Aorta (tissue), 5 donors: ENCODE data around the gene SRMS. TPM values are rescaled to one million over a fixed set of nuclear protein-coding genes. Genes with fewer than 3 reads are reported as not detected.

ENCODE experiments used
- ATAC-seq: fragments of 200-7000 bp; cut with Tn5 transposase; one replicate; pipeline ENCODE4 v1.9.1; 2022; ENCODE audit warnings: moderate library complexity; ENCODE audit not compliant: low FRiP score
- DNase-seq, 2 donors: peaks; one replicate each; pipeline ENCODE4 v3.0.0-alpha.2; 2020
- H3K27ac ChIP-seq, 2 donors: one replicate each; pipeline ENCODE4 v1.5.1; 2013; ENCODE audit warnings: low read length in 2 of 2, mild to moderate bottlenecking in 2 of 2, moderate library complexity in 2 of 2, control low read depth in 1 of 2, inconsistent platforms in 1 of 2, low read depth in 1 of 2
- H3K27me3 ChIP-seq, 2 donors: one replicate each; pipeline ENCODE4 v1.6.1; 2013; ENCODE audit warnings: control low read depth in 1 of 2, low read length in 1 of 2, mild to moderate bottlenecking in 1 of 2, moderate library complexity in 1 of 2; ENCODE audit not compliant: insufficient read depth in 2 of 2, control insufficient read depth in 1 of 2
- H3K36me3 ChIP-seq, 2 donors: one replicate each; pipeline ENCODE4 v1.6.1; 2013; ENCODE audit warnings: control low read depth in 1 of 2, low read length in 1 of 2, mild to moderate bottlenecking in 1 of 2; ENCODE audit not compliant: insufficient read depth in 2 of 2, control insufficient read depth in 1 of 2
- H3K4me1 ChIP-seq, 2 donors: one replicate each; pipeline ENCODE4 v1.6.1; 2013; ENCODE audit warnings: low read length in 2 of 2, control low read depth in 1 of 2, mild to moderate bottlenecking in 1 of 2, moderate library complexity in 1 of 2; ENCODE audit not compliant: insufficient read depth in 2 of 2, control insufficient read depth in 1 of 2
- H3K4me3 ChIP-seq, 2 donors: one replicate each; pipeline ENCODE4 v1.5.1; 2013; ENCODE audit warnings: low read length in 2 of 2, control low read depth in 1 of 2, mild to moderate bottlenecking in 1 of 2
- H3K9me3 ChIP-seq: one replicate; pipeline ENCODE4 v1.6.1; 2013; ENCODE audit warnings: mild to moderate bottlenecking, low read length; ENCODE audit not compliant: control insufficient read depth
- WGBS, 2 donors: extraction: QIAGEN DNeasy Blood & Tissue Kit; methylation state at CpG; one replicate each; pipeline ENCODE4 v1.1.7; 2013; 5-methylcytosine and 5-hydroxymethylcytosine counted together
- intact Hi-C, 2 donors: fragments of 100-400 bp; cut with DNase I; formaldehyde crosslinking; loops; one replicate each; pipeline versions ENCODE4 v1.14.2 to v1.15.0; 2022
- polyA plus RNA-seq, 2 donors: library from polyadenylated mRNA; stranded (reverse); fragments of 200-250 nt; gene quantifications; one replicate each; pipeline ENCODE4 v1.2.3, GENCODE V29; 2013
- total RNA-seq, 2 donors: library from RNA; stranded (reverse); fragmentation: NEBNext Ultra II Directional; extraction: Animal tissue kit (Norgen Biotek cat#: 25700); gene quantifications; one replicate each; pipeline ENCODE4 v1.2.1, GENCODE V29; 2021
- donor health status: healthy with polysubstance abuse.
- donor health status: Bipolar disorder and iron deficiency.
- donor health status: DM: no; HTN: no; CAD: no.
- donor health status: DM: no; HTN: no; CAD: no.
- donor health status: DM: yes; HTN: yes; CAD: no.

SRMS gene
- total and polyA plus RNA-seq, 4 donors = not detected

GRCh38 chr20:63589261-63590217 is 42.0 kb upstream of the SRMS start:
- no peak overlapping the region for H3K27ac ChIP-seq
- peaks cover 0 to 11% of the 10 kb centered on the region in 2 donors for H3K36me3 ChIP-seq
- no peak for ATAC-seq
- H3K4me1 ChIP-seq = no peaks in the 10 kb centered on the region
- WGBS, 2 donors = 87 to 89% methylated on average over 38 of the region's 38 CpGs
- H3K27me3 ChIP-seq = no peaks in the 10 kb centered on the region
- no peaks in the 10 kb centered on the region for H3K9me3 ChIP-seq
- H3K4me3 ChIP-seq = no peak overlapping the region
- intact Hi-C loops = no loop called here
- peak in 1 of 2 donors; percentile 65 for DNase-seq

GRCh38 chr20:63588641-63589041 is 41.1 kb upstream of the SRMS start:
- intact Hi-C loops = no loop called here
- Histone ChIP-seq H3K4me1 (no peaks in the 10 kb centered on the region), H3K27ac (no peak overlapping the region), H3K9me3 (no peaks in the 10 kb centered on the region), H3K4me3 (no peak overlapping the region), H3K36me3 (peaks cover 0 to 11% of the 10 kb centered on the region in 2 donors), H3K27me3 (no peaks in the 10 kb centered on the region)
- WGBS, 2 donors = 85 to 86% methylated on average over 11 of the region's 11 CpGs
- peak in 1 of 2 donors; percentile 71 for DNase-seq
- peak; percentile 17 for ATAC-seq

GRCh38 chr20:63587776-63588591 is 40.4 kb upstream of the SRMS start:
- peak in 1 of 2 donors; percentile 63 for DNase-seq
- Histone ChIP-seq H3K36me3 (peaks cover 0 to 11% of the 10 kb centered on the region in 2 donors), H3K27me3 (no peaks in the 10 kb centered on the region), H3K9me3 (no peaks in the 10 kb centered on the region), H3K4me3 (no peak overlapping the region), H3K27ac (no peak overlapping the region), H3K4me1 (no peaks in the 10 kb centered on the region)
- intact Hi-C loops = no loop called here
- 72 to 79% methylated on average over 19 of the region's 19 CpGs for WGBS, 2 donors
- ATAC-seq = no peak

GRCh38 chr20:63587256-63587655 is 39.7 kb upstream of the SRMS start:
- H3K36me3 ChIP-seq = peaks cover 0 to 11% of the 10 kb centered on the region in 2 donors
- no peaks in the 10 kb centered on the region for H3K9me3 ChIP-seq
- WGBS, 2 donors = 92 to 93% methylated on average over 12 of the region's 12 CpGs
- no peak for ATAC-seq
- peak in 1 of 2 donors; percentile 64 for DNase-seq
- no peaks in the 10 kb centered on the region for H3K27me3 ChIP-seq
- intact Hi-C loops = no loop called here
- no peaks in the 10 kb centered on the region for H3K4me1 ChIP-seq
- H3K4me3 ChIP-seq = no peak overlapping the region
- H3K27ac ChIP-seq = no peak overlapping the region

GRCh38 chr20:63586797-63587196 is 39.2 kb upstream of the SRMS start:
- H3K9me3 ChIP-seq = no peaks in the 10 kb centered on the region
- H3K27me3 ChIP-seq = no peaks in the 10 kb centered on the region
- H3K27ac ChIP-seq = no peak overlapping the region
- no peaks in the 10 kb centered on the region for H3K4me1 ChIP-seq
- intact Hi-C loops = no loop called here
- peaks cover 0 to 11% of the 10 kb centered on the region in 2 donors for H3K36me3 ChIP-seq
- DNase-seq (peak in 1 of 2 donors; percentile 74), ATAC-seq (no peak)
- WGBS, 2 donors = 88 to 92% methylated on average over 17 of the region's 17 CpGs
- no peak overlapping the region for H3K4me3 ChIP-seq

GRCh38 chr20:63585616-63586565 is 38.3 kb upstream of the SRMS start:
- Histone ChIP-seq H3K9me3 (no peaks in the 10 kb centered on the region), H3K4me3 (no peak overlapping the region), H3K4me1 (no peaks in the 10 kb centered on the region), H3K27ac (no peak overlapping the region), H3K27me3 (no peaks in the 10 kb centered on the region), H3K36me3 (peaks cover 0 to 8% of the 10 kb centered on the region in 2 donors)
- DNase-seq = peak in 1 of 2 donors; percentile 45
- intact Hi-C loops = no loop called here
- whole genome bisulfite sequencing, 2 donors = 75 to 77% methylated on average over 22 of the region's 22 CpGs
- no peak for ATAC-seq

GRCh38 chr20:63582382-63583063 is 35.0 kb upstream of the SRMS start:
- no peak for ATAC-seq
- Histone ChIP-seq H3K27ac (no peak overlapping the region), H3K27me3 (no peaks in the 10 kb centered on the region), H3K36me3 (no peaks in the 10 kb centered on the region), H3K9me3 (no peaks in the 10 kb centered on the region), H3K4me1 (no peaks in the 10 kb centered on the region), H3K4me3 (no peak overlapping the region)
- intact Hi-C loops = no loop called here
- no peak for DNase-seq
- 84 to 88% methylated on average over 23 of the region's 23 CpGs for WGBS, 2 donors
